Glomerular visceral epithelial cell (primary cell): ENCODE results near the gene JAZF1.
A peak's percentile ranks its signal among the peaks of the same experiment; 100 is the strongest.
"Not testable (repeated sequence)": the region's sequence is repeated elsewhere in the genome, so short reads cannot be mapped to it uniquely, and the experiment has no call there.

Experiments
- DNase-seq: peaks from one replicate; pipeline ENCODE4 v3.0.0-alpha.2; 2016; ENCODE audit errors: extremely low spot score

JAZF1 gene

GRCh38 chr7:28042721-28043120 is 137.9 kb downstream of the JAZF1 start:
- DNase-seq: no peak

GRCh38 chr7:28041508-28042314 is 138.9 kb downstream of the JAZF1 start:
- DNase-seq: peak; percentile 76

GRCh38 chr7:28038175-28038797 is 142.3 kb downstream of the JAZF1 start:
- no peak for DNase-seq

DNA sequence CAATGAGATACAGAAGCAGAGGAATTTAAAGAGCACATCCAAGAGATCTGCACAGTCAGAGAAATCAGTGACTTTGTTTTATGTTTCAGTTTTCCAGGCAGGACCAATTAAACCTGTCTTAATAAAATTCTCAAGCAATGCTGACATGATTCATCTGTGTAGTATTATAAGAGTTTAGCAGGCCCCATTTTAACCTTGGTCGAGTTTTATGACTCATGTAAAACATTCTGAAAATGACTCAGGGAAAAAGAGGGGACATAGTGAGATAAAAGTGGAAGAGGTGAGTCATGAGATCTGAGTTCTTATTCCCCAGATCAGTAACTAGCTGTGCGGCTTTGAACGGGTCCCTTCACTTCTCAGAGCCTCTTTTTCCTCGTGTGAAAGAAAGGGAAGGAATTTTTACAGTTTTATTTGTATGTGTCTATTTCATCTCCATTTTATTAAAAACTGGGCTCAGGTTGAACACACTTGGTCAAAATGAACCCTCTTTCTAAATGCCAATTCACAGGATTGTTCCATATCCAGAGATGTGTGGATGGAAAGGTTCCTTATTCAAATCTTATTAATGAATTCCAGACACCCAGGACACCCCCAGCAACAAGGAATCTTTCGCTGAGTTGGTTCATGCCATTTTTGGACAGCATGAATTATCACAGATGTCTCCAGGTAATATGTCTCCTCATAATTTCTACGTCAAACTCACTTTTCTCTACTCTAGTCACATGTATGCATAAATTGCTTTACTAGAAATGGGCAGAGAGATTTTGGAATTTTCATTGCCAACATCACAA is 143.2 kb downstream of the JAZF1 start:
- DNase-seq: peak; percentile 91

- no peak for DNase-seq
Measured at GRCh38 chr7:28036696-28037095, 143.9 kb downstream of the JAZF1 start.

DNA sequence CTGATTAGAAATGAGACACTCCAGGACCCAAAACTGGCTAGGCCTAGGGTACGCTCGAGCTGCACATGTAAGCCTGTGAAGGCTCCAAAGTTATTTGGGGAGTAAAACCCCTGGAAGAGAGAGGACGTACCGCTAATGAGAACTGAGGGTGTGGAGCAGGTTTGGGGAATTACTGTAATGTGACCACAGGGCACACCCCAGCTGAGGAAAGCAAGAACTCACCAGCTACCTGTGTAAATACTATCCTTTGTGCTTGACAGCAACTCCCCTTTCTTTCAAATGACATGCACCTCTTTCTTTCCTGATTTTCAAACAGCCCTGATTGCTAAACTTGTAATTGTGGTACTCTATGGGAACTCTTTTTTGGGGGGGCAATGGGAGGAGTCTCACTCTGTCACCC is 147.2 kb downstream of the JAZF1 start:
- DNase-seq: no peak

- no peak for DNase-seq
Measured at GRCh38 chr7:28032738-28033380, 147.7 kb downstream of the JAZF1 start.

- no peak for DNase-seq
Measured at GRCh38 chr7:28029051-28029450, 151.5 kb downstream of the JAZF1 start.

DNA sequence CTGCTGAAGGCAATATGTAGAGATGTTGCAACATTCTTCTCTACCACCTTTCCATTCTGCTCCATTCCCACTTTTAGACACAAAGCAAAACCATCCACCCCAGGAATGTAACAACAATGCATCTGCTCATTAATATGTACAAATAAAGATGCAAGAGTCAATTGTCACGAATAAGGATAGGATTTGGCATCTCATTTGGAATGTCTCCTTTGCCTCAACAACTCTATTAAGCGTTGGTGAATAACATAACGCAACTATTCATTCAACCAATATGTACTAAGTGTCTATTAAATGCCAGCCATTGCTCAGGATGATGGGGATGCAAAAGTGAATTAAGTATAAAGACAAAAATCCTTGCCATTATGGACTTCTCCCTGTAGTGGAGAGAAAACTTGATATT is 152.1 kb downstream of the JAZF1 start:
- DNase-seq: no peak

DNA sequence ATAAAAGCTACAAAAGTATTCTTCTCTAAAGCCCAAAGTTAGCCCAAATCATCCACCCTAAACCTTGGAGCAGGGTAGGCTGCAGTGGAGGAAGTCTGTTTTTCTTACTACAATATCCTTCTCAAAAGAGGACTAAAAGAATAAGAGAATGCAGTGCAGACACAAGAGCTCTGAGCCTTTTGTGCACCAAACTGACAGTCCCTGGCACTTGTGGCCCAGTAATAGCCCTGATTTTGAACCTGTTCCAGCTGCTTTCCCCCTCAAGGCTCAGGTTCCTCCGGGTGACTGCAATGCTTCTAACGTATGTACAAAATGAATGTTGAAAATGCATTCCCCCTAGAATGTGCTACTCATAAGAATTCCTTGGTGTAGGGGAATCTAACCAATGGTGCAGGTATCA is 154.4 kb downstream of the JAZF1 start:
- no peak for DNase-seq

GRCh38 chr7:28024786-28025334 is 155.7 kb downstream of the JAZF1 start:
- no peak for DNase-seq

DNA sequence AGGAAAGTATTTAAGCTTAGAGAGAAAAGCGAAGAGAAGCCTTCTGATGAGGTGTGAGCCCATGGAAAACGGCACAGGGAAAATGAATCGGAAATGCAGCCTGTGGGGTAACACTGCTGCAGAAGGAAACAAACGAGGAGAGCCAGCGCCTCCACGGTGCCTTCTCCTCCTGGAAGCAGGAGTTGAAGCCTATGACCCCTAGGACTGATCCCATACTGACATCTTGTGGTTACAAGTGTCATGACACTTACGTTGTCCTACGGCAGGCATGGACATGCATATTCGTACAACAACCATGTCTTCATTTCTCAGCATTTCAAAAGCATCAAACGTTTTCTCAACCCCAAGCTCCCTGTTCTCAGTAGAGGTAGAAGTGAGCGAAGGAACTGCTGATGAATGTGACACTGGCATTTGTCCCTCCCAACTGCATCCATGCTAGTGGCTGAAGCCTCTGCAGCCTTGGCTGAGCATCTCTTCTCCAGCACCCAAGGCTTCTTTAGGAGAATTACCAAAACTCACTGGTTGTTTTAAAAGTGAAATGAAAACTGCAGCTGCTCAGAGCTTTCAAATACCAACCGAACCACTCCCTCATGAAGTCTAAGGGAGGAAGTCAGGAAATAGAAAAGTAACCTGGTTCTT is 160.2 kb downstream of the JAZF1 start:
- peak; percentile 74 for DNase-seq

GRCh38 chr7:28018856-28019465 is 161.6 kb downstream of the JAZF1 start:
- DNase-seq: no peak

DNA sequence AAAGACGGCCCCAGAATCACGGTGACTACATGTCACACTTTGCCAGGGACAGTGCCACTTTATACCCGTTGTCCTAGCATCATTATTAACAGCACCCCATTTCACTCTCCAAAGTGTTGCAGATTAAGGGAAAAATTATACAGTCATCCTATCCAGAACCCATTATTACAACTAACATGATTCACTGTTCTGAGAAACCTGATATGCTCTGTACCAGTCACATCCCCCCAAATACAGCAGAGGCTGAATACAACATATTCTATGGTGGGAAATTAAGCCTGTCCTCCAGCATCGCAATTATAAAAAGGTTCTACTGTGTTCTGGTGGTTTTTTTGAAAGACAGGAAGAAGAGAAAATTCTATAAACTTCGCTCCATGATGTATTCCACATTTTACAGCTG is 162.1 kb downstream of the JAZF1 start:
- DNase-seq: no peak

- no peak for DNase-seq
Measured at GRCh38 chr7:28018020-28018419, 162.6 kb downstream of the JAZF1 start.

GRCh38 chr7:28017372-28017771 is 163.2 kb downstream of the JAZF1 start:
- peak; percentile 30 for DNase-seq

GRCh38 chr7:28016297-28016696 is 164.3 kb downstream of the JAZF1 start:
- no peak for DNase-seq

DNA sequence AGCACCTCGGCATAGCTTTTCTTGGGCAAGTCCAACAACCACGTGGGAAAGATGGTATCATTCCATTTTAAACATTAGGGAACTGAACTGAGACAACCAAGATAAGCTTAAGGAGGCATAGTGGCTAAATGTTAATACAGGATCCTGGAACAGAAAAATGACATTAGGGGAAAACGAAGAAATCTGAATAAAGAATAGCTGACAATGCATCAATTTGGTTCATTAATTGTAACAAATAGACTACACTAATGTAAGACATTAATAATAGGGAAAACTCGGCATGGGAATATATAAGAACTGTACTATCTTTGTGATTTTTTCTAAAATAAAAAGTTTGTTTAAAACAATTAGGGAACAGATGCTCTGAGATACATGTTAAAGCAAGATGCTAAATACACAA is 165.4 kb downstream of the JAZF1 start:
- no peak for DNase-seq

DNA sequence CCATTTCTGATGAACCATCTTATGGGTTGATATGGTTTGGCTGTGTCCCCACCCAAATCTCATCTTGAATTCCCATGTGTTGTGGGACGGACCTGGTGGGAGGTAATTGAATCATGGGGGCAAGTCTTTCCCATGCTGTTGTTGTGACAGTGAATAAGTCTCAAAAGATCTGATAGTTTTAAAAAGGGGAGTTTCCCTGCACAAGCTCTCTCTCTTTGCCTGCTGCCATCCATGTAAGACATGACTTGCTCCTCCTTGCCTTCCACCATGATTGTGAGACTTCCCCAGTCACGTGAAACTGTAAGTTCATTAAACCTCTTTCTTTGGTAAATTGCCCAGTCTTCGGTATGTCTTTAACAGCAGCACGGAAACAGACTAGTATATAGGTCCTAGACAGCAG is 166.3 kb downstream of the JAZF1 start:
- DNase-seq: not testable (repeated sequence)

GRCh38 chr7:28013441-28013840 is 167.2 kb downstream of the JAZF1 start:
- no peak for DNase-seq

- no peak for DNase-seq
Measured at GRCh38 chr7:28013019-28013418, 167.6 kb downstream of the JAZF1 start.
